PC-3 (cell line): ENCODE results near the gene CEL. TPM values are rescaled to one million over a fixed set of nuclear protein-coding genes. Genes with fewer than 3 reads are reported as not detected.

Experiments
- ATAC-seq: fragments of 200-7000 bp; cut with Tn5 transposase; 2 replicates; pipeline ENCODE4 v1.9.1; 2020; ENCODE audit warnings: mild to moderate bottlenecking, moderate library complexity
- BruUV-seq: library from RNA; stranded (reverse); fragments of 400-500 nt; replicated peaks from 2 replicates; lab custom pipeline; 2021; lab: Mats Ljungman, UMichigan
- CTCF ChIA-PET: fragments of 300-600 bp; sonication (Branson Sonifier 250); formaldehyde crosslinking; loops from one replicate; lab custom pipeline; 2022; ENCODE audit warnings: antibody characterized with exemption; lab: Charles Lee
- POLR2A ChIA-PET: fragments of 300-600 bp; sonication (Branson Sonifier 250); formaldehyde crosslinking; loops from one replicate; lab custom pipeline; 2022; ENCODE audit warnings: antibody characterized with exemption; ENCODE audit not compliant: unreplicated experiment; lab: Charles Lee
- DNase-seq: peaks from one replicate; pipeline ENCODE4 v3.0.0-alpha.2; 2015
- H2AFZ ChIP-seq: fragments of 300-600 bp; sonication (generic); 2 replicates; pipeline ENCODE4 v1.6.0; 2016; ENCODE audit warnings: antibody characterized with exemption, low read length
- H3F3A ChIP-seq: fragments of 300-600 bp; sonication (generic); one replicate; pipeline ENCODE4 v1.6.0; 2017; ENCODE audit warnings: antibody characterized with exemption, low read length, control low read depth, mild to moderate bottlenecking; ENCODE audit not compliant: unreplicated experiment
- H3K27ac ChIP-seq: fragments of 300-600 bp; sonication (generic); 2 replicates; pipeline ENCODE4 v1.5.1; 2016; ENCODE audit warnings: mild to moderate bottlenecking, low read length
- H3K27me3 ChIP-seq: fragments of 300-600 bp; sonication (generic); 2 replicates; pipeline ENCODE4 v1.6.1; 2016; ENCODE audit warnings: low read length, mixed read lengths
- H3K36me3 ChIP-seq: fragments of 300-600 bp; sonication (generic); 2 replicates; pipeline ENCODE4 v1.6.1; 2016; ENCODE audit warnings: low read depth, mixed run types, low read length, mixed read lengths
- H3K4me1 ChIP-seq: fragments of 300-600 bp; sonication (generic); 2 replicates; pipeline ENCODE4 v1.5.1; 2016; ENCODE audit warnings: low read length; ENCODE audit not compliant: insufficient read depth
- H3K4me2 ChIP-seq: fragments of 300-600 bp; sonication (generic); 2 replicates; pipeline ENCODE4 v1.6.0; 2016; ENCODE audit warnings: low read length
- H3K4me3 ChIP-seq: fragments of 300-600 bp; sonication (generic); 2 replicates; pipeline ENCODE4 v1.5.1; 2016; ENCODE audit warnings: mild to moderate bottlenecking, low read length, mixed read lengths
- H3K79me2 ChIP-seq: fragments of 300-600 bp; sonication (generic); 2 replicates; pipeline ENCODE4 v1.6.1; 2017; ENCODE audit warnings: low read length, mixed read lengths
- H3K9ac ChIP-seq: fragments of 300-600 bp; sonication (generic); 2 replicates; pipeline ENCODE4 v1.6.0; 2016; ENCODE audit warnings: mild to moderate bottlenecking, low read length
- H3K9me2 ChIP-seq: fragments of 300-600 bp; sonication (generic); replicated peaks from 2 replicates; pipeline ENCODE4 v1.6.1; 2016; ENCODE audit warnings: mixed run types, low read length, mixed read lengths
- H3K9me3 ChIP-seq: fragments of 300-600 bp; sonication (generic); 2 replicates; pipeline ENCODE4 v1.6.1; 2016; ENCODE audit warnings: low read length, mixed read lengths
- H4K20me1 ChIP-seq: fragments of 300-600 bp; sonication (generic); 2 replicates; pipeline ENCODE4 v1.6.1; 2016; ENCODE audit warnings: low read length, mixed read lengths
- EZH2 ChIP-seq: fragments of 300-600 bp; sonication (generic); IDR thresholded peaks from one replicate; pipeline ENCODE4 v1.6.1; 2017; ENCODE audit warnings: antibody characterized with exemption, mild to moderate bottlenecking, low read length; ENCODE audit not compliant: unreplicated experiment
- EZH2phosphoT487 ChIP-seq: fragments of 300-600 bp; sonication (generic); IDR thresholded peaks from 2 replicates; pipeline ENCODE4 v1.6.1; 2018; ENCODE audit warnings: mild to moderate bottlenecking, antibody characterized with exemption, low read length, borderline replicate concordance
- intact Hi-C: fragments of 100-400 bp; cut with micrococcal nuclease; formaldehyde crosslinking; loops from 2 replicates; pipeline ENCODE4 v1.9.0; 2023
- total RNA-seq: library from RNA; depleted of rRNA; stranded (reverse); fragments of >200 nt; gene quantifications from 2 replicates; pipeline ENCODE4 v1.2.3, GENCODE V29; 2014
- TF ChIP-seq, protein P1 (sequence below): fragments of 300-600 bp; sonication (generic); conservative IDR thresholded peaks from 2 replicates; pipeline ENCODE4 v1.5.1; 2017; ENCODE audit warnings: antibody characterized with exemption, low read depth, mild to moderate bottlenecking, low read length

CEL gene
- total RNA-seq, 1 experiment from 2014 or later: 0.47 TPM

DNA sequence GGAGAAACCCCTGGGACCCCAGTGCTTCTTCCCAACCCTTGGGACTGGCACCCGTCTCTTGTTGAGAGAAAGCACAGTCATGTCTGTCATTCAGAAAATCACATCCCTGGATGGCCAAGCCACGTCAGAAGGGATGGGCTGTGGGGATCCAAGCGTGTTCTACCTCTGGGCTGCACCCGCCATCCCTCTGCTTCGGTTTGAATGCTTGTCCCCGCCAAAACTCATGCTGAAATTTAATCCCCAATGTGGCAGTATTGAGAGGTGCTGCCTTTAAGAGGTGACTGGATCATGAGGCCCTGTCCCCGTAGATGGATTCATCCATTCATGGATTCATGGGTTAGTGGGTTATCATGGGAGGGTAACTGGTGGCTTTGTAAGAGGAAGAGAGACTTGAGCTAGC lies 27.0 kb downstream of the CEL start:
- no peak for ATAC-seq
- Histone ChIP-seq H3F3A (no peaks in the 10 kb centered on the region), H3K4me1 (no peaks in the 10 kb centered on the region), H3K9ac (no peak overlapping the region), H2AFZ (no peak overlapping the region), H3K9me3 (no peaks in the 10 kb centered on the region), H3K79me2 (no peaks in the 10 kb centered on the region), H3K4me2 (no peak overlapping the region), H3K4me3 (no peak overlapping the region), H3K36me3 (no peaks in the 10 kb centered on the region), H3K9me2 (no peaks in the 10 kb centered on the region), H3K27ac (no peak overlapping the region), H4K20me1 (no peaks in the 10 kb centered on the region), H3K27me3 (no peaks in the 10 kb centered on the region)
- CTCF ChIA-PET: no interaction called here
- TF ChIP-seq EZH2: no peak
- intact Hi-C loops: no loop called here
- POLR2A ChIA-PET: no interaction called here
- no peak for DNase-seq
- no TSS peak for BruUV-seq

DNA sequence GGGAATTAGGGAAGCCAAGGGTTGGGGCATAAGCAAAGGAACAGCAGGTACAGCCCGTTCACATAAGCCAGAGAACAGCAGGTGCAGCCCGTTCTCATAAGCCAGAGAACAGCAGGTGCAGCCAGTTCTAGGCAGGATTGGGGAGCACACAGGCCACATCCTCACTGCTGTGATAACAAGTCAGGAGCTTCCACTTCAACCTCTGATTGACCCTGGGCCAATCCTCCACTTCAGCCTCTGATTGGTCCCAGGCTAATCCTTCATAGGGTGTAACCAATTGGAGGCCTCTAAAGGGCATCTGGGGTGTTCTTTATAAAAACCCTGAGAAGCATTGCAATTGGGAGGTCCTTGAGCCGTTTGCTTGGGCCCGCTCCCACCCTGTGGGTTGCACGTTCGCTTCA lies 27.5 kb downstream of the CEL start:
- Histone ChIP-seq H3K9me3 (no peaks in the 10 kb centered on the region), H3K4me3 (no peak overlapping the region), H3K27me3 (no peaks in the 10 kb centered on the region), H3K27ac (no peak overlapping the region), H3K4me1 (no peaks in the 10 kb centered on the region), H3K36me3 (no peaks in the 10 kb centered on the region), H3K4me2 (no peak overlapping the region), H2AFZ (no peak overlapping the region), H3K9ac (no peak overlapping the region), H3K9me2 (no peaks in the 10 kb centered on the region), H3F3A (no peaks in the 10 kb centered on the region), H3K79me2 (no peaks in the 10 kb centered on the region), H4K20me1 (no peaks in the 10 kb centered on the region)
- TF ChIP-seq EZH2 (no peak), EZH2phosphoT487 (no peak)
- TF ChIP-seq, protein P1, sequence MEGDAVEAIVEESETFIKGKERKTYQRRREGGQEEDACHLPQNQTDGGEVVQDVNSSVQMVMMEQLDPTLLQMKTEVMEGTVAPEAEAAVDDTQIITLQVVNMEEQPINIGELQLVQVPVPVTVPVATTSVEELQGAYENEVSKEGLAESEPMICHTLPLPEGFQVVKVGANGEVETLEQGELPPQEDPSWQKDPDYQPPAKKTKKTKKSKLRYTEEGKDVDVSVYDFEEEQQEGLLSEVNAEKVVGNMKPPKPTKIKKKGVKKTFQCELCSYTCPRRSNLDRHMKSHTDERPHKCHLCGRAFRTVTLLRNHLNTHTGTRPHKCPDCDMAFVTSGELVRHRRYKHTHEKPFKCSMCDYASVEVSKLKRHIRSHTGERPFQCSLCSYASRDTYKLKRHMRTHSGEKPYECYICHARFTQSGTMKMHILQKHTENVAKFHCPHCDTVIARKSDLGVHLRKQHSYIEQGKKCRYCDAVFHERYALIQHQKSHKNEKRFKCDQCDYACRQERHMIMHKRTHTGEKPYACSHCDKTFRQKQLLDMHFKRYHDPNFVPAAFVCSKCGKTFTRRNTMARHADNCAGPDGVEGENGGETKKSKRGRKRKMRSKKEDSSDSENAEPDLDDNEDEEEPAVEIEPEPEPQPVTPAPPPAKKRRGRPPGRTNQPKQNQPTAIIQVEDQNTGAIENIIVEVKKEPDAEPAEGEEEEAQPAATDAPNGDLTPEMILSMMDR: no peak
- ATAC-seq: no peak
- CTCF ChIA-PET: no interaction called here
- DNase-seq: no peak
- no TSS peak for BruUV-seq
- POLR2A ChIA-PET: no interaction called here
- intact Hi-C loops: no loop called here

DNA sequence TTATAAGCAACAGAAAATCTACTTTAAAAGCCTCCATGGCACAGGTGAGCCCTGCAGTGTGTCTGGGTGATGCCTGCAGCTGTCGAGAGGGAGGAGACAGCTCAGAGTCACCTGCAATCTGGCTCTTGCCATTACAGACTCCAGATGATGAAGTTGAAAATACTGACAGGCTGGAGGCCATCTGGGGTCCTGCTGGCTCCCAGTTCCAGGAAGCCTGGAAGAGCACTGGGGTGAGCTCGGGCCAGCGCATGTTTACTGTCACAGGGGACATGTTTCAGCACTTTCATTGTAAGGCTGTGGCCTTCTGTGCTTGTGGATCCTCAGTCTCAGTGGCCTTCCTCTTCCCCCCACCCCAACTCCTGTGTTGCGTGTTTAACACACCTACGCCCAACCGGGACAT lies 28.4 kb downstream of the CEL start:
- Histone ChIP-seq H3K27me3 (no peaks in the 10 kb centered on the region), H3K9me2 (no peaks in the 10 kb centered on the region), H3K79me2 (no peaks in the 10 kb centered on the region), H3K27ac (no peak overlapping the region), H2AFZ (no peak overlapping the region), H3K4me1 (no peaks in the 10 kb centered on the region), H3K4me2 (no peak overlapping the region), H3K4me3 (no peak overlapping the region), H3K36me3 (no peaks in the 10 kb centered on the region), H3K9me3 (no peaks in the 10 kb centered on the region), H4K20me1 (no peaks in the 10 kb centered on the region), H3F3A (no peaks in the 10 kb centered on the region), H3K9ac (no peak overlapping the region)
- TF ChIP-seq, protein P1: no peak
- no peak for TF ChIP-seq EZH2phosphoT487
- TF ChIP-seq EZH2: no peak
- ChIA-PET POLR2A (no interaction called here), CTCF (no interaction called here)
- ATAC-seq (no peak), DNase-seq (no peak)
- no TSS peak for BruUV-seq
- intact Hi-C loops: no loop called here
